Fibroblast of lung (primary cell): ENCODE results near the gene GK.

Source experiments
- CTCF ChIP-seq, 2 donors: IDR thresholded peaks in 1 of 2; conservative IDR thresholded peaks in 1 of 2; 1 replicate in 1 of 2; 2 replicates in 1 of 2; pipeline ENCODE4 v1.5.1; 2011 to 2012; ENCODE audit warnings: low read length in 2 of 2, control low read depth in 1 of 2, inconsistent platforms in 1 of 2, low read depth in 1 of 2, mild to moderate bottlenecking in 1 of 2
- EZH2 ChIP-seq: IDR thresholded peaks from 2 replicates; pipeline ENCODE4 v1.5.1; 2012; ENCODE audit warnings: low read length, control low read depth, mild to moderate bottlenecking; ENCODE audit errors: missing control alignments

DNA sequence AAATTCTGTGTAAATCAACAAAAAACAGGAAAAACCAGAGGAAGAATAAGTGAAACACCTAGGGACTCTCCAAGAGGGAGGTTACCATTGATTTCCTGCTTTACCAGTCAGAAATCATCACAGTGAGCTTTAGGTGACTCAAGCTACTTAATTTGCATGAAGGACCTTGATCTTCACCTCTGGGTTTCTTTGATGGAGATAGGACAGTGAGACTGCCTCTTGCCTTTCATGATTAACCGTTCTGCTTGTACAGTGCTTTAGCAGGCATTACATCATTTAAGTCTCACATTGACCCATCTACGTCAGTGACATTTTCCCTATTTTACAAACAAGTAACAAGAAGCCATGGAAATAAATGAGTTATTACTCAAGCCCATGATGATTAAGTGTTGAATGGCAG is 3.4 kb upstream of the GK start:
- TF ChIP-seq CTCF (conservative IDR thresholded peaks at IDR 0.05 in 1 of 2, IDR thresholded peaks at IDR 0.05 in 1 of 2; ENCODE audit: low read depth in 1 of 2, low read length in 2 of 2) (no peak), EZH2 (no peak)
